ENCODE data around the gene SLC37A2. TPM values are rescaled to one million over a fixed set of nuclear protein-coding genes. Genes with fewer than 3 reads are reported as not detected.

SLC37A2 gene
- total and polyA plus RNA-seq, 2 of the 4 experiments (the other 2 are of a cell fraction) = 0.72 to 1.1 TPM

DNA sequence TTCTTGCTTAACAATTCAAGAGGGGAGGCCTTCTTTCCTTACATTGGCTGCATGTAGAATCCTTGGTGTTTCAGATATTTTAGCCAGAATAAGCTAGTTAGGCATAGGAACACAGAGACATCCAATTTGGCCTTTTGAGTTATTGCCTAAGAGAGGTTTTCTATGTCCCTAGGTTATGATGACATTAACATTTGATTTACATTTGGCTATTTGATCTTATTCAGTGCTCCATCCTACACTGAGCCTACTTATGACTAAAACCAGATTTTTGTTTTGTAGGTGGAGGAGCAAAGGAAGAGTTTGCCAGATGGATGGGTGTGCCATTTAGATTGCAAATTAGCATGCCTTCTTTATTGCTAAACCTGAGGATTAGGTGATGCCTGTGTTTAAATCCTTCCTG is 11.1 kb upstream of the SLC37A2 start:
- Histone ChIP-seq H3K56ac (ENCODE audit: extremely low read depth, insufficient read depth, low read length) (no peak overlapping the region), H3K79me1 (ENCODE audit: low read depth in 1 of 2, low read length in 2 of 2) (no peaks in the 10 kb centered on the region), H4K8ac (ENCODE audit: low read depth in 2 of 2, low read length in 2 of 2) (no peak overlapping the region), H4K20me1 (ENCODE audit: insufficient read depth, low read length) (no peaks in the 10 kb centered on the region), H2AK9ac (replicated peaks; ENCODE audit: low read depth, low read length, poor library complexity) (no peak overlapping the region), H4K91ac (ENCODE audit: insufficient read depth, low read depth, low read length) (no peak overlapping the region), H4K5ac (ENCODE audit: low read depth, low read length) (no peak overlapping the region), H3K18ac (ENCODE audit: low read depth, low read length) (no peak overlapping the region), H3K9ac (ENCODE audit: low read depth, low read length) (no peak overlapping the region), H3K27ac (ENCODE audit: insufficient read depth, low read length) (no peak overlapping the region), H3K14ac (replicated peaks; ENCODE audit: low read depth, low read length) (no peak overlapping the region), H3K4me2 (ENCODE audit: low read depth, low read length) (no peak overlapping the region), H3K4me1 (ENCODE audit: control insufficient read depth, insufficient read depth, low read length) (no peaks in the 10 kb centered on the region), H2AK5ac (ENCODE audit: low read depth, low read length) (no peak overlapping the region), H3K36me3 (ENCODE audit: control insufficient read depth, insufficient read depth, low read length) (no peaks in the 10 kb centered on the region), H2BK15ac (ENCODE audit: low read depth, low read length) (no peak overlapping the region), H2BK120ac (ENCODE audit: low read depth, low read length) (no peak overlapping the region), H3K4ac (ENCODE audit: low read depth, low read length) (no peak overlapping the region), H2BK20ac (ENCODE audit: low read depth, low read length) (no peak overlapping the region), H2AFZ (replicated peaks; ENCODE audit: low read length, poor library complexity) (no peak overlapping the region), H3K9me1 (ENCODE audit: insufficient read depth, low read length) (no peaks in the 10 kb centered on the region), H3K23ac (ENCODE audit: low read depth, low read length) (no peak overlapping the region), H3K4me3 (ENCODE audit: insufficient read depth, low read depth, low read length) (no peak overlapping the region), H3K9me3 (ENCODE audit: control insufficient read depth, insufficient read depth, low read length) (no peaks in the 10 kb centered on the region), H3K27me3 (ENCODE audit: control insufficient read depth, insufficient read depth, low read length) (no peaks in the 10 kb centered on the region), H2BK5ac (ENCODE audit: low read depth, low read length, poor library complexity, severe bottlenecking) (no peak overlapping the region)
- intact Hi-C loops (cut with micrococcal nuclease) (no loop called here), dilution Hi-C loops (cut with HindIII; ENCODE audit: low sequenced_read_pairs, unreplicated experiment) (no loop called here), in situ Hi-C loops (cut with MboI; ENCODE audit: low sequenced_read_pairs) (no loop called here)
- TF ChIP-seq, protein P1, sequence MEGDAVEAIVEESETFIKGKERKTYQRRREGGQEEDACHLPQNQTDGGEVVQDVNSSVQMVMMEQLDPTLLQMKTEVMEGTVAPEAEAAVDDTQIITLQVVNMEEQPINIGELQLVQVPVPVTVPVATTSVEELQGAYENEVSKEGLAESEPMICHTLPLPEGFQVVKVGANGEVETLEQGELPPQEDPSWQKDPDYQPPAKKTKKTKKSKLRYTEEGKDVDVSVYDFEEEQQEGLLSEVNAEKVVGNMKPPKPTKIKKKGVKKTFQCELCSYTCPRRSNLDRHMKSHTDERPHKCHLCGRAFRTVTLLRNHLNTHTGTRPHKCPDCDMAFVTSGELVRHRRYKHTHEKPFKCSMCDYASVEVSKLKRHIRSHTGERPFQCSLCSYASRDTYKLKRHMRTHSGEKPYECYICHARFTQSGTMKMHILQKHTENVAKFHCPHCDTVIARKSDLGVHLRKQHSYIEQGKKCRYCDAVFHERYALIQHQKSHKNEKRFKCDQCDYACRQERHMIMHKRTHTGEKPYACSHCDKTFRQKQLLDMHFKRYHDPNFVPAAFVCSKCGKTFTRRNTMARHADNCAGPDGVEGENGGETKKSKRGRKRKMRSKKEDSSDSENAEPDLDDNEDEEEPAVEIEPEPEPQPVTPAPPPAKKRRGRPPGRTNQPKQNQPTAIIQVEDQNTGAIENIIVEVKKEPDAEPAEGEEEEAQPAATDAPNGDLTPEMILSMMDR (conservative IDR thresholded peaks at IDR 0.05; ENCODE audit: low read depth, low read length) = no peak
- no peak for TF ChIP-seq BHLHE40 (IDR thresholded peaks at IDR 0.05; ENCODE audit: low read depth, low read length)
- no peak for TF ChIP-seq CHD1 (IDR thresholded peaks at IDR 0.05; ENCODE audit: low read depth, low read length)
- no peak for TF ChIP-seq RAD21 (IDR thresholded peaks at IDR 0.05; ENCODE audit: low read length)
- no peak for TF ChIP-seq SMC3 (IDR thresholded peaks at IDR 0.05; ENCODE audit: low read depth, low read length)
- no peak for TF ChIP-seq RFX5 (IDR thresholded peaks at IDR 0.05; ENCODE audit: low read depth, low read length)
- TF ChIP-seq POLR2A (IDR thresholded peaks at IDR 0.05; ENCODE audit: low read depth, low read length) = no peak
- no peak for TF ChIP-seq MXI1 (IDR thresholded peaks at IDR 0.05; ENCODE audit: borderline replicate concordance, low read depth, low read length)
- no peak for TF ChIP-seq RCOR1 (IDR thresholded peaks at IDR 0.05; ENCODE audit: insufficient replicate concordance, low read length)
- no peak for TF ChIP-seq FOS (IDR thresholded peaks at IDR 0.05; ENCODE audit: low read depth, low read length)
- no peak for TF ChIP-seq MAFK (IDR thresholded peaks at IDR 0.05; ENCODE audit: low read depth, low read length)
- TF ChIP-seq MAZ (IDR thresholded peaks at IDR 0.05; ENCODE audit: borderline replicate concordance, low read depth, low read length) = no peak
- TF ChIP-seq, protein P2, sequence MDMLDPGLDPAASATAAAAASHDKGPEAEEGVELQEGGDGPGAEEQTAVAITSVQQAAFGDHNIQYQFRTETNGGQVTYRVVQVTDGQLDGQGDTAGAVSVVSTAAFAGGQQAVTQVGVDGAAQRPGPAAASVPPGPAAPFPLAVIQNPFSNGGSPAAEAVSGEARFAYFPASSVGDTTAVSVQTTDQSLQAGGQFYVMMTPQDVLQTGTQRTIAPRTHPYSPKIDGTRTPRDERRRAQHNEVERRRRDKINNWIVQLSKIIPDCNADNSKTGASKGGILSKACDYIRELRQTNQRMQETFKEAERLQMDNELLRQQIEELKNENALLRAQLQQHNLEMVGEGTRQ (IDR thresholded peaks at IDR 0.05; ENCODE audit: low read depth, low read length) = no peak
- TF ChIP-seq, protein P3, sequence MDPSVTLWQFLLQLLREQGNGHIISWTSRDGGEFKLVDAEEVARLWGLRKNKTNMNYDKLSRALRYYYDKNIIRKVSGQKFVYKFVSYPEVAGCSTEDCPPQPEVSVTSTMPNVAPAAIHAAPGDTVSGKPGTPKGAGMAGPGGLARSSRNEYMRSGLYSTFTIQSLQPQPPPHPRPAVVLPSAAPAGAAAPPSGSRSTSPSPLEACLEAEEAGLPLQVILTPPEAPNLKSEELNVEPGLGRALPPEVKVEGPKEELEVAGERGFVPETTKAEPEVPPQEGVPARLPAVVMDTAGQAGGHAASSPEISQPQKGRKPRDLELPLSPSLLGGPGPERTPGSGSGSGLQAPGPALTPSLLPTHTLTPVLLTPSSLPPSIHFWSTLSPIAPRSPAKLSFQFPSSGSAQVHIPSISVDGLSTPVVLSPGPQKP (IDR thresholded peaks at IDR 0.05; ENCODE audit: borderline replicate concordance, low read depth, low read length) = no peak
- ATAC-seq (ENCODE audit: low read depth) = no peak
- CTCF ChIA-PET = no interaction called here
- no peak for DNase-seq
- POLR2A ChIA-PET (ENCODE audit: unreplicated experiment) = no interaction called here
- BruUV-seq (replicated peaks) = no TSS peak

All from IMR-90 (cell line).